NCI-H510A (cell line): ENCODE results near the gene MYO5B.
"Not testable (repeated sequence)": the region's sequence is repeated elsewhere in the genome, so short reads cannot be mapped to it uniquely, and the experiment has no call there.

ENCODE experiments used
- DNase-seq: peaks from one replicate; lab custom pipeline; 2025; lab: John Stamatoyannopoulos, UW

Gene MYO5B

DNA sequence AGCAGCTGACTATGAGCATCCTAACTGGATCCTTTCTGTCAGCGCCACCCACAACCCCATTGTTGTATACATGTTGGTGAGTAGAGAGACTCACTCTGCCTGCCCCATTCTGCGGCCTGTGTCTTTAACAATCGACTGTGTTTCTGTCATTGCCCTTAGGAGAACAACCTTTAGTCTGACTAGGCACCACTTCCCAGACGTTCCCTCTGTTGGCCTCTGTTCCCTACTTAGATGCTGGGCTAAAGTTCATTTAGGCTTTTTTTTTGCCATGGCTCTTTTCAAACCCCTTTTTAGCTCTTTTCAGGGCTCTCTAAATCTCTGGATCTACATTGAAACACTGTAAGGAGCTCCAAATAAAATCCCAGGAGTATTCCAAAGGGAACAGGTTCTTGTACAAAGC, 361.1 kb downstream of the MYO5B start:
- no peak for DNase-seq

DNA sequence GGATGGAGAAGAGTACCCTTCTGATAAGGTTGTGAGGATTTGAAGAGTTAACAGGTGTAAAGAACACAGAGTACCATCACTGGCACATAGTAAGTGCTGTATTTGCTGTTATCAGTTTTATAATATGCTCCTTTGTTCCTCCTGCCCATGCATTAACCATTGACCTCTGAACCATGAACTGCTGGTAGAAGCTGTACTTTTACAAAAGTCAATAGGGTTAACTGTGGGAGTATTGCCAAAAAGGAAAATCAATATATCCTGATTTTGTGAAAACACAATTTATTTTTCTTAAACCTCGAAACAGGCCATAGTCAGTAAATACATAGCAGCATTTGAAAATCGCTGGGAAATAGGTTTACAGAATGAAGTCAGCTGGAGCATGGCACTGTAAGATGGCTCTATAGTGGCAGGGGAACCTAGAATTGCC, 362.7 kb downstream of the MYO5B start:
- no peak for DNase-seq

DNA sequence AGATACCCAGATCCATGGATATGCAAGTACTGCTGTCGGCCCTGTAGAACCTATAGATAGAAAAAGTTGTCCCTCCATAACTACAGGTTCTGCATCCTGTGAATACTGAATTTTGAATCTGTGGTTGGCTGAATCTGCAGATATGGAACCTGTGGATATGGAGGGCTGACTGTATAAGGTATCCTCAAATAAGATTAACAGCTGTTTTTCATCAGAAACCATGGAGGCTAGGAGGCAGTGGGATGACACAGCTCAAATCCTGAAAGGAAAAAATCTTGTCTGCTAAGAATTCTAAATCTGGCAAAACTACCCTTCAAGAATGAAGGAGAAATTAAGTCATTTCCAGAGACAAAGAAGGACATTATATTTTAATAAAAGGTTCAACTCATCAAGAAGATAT, 367.0 kb downstream of the MYO5B start:
- no peak for DNase-seq

DNA sequence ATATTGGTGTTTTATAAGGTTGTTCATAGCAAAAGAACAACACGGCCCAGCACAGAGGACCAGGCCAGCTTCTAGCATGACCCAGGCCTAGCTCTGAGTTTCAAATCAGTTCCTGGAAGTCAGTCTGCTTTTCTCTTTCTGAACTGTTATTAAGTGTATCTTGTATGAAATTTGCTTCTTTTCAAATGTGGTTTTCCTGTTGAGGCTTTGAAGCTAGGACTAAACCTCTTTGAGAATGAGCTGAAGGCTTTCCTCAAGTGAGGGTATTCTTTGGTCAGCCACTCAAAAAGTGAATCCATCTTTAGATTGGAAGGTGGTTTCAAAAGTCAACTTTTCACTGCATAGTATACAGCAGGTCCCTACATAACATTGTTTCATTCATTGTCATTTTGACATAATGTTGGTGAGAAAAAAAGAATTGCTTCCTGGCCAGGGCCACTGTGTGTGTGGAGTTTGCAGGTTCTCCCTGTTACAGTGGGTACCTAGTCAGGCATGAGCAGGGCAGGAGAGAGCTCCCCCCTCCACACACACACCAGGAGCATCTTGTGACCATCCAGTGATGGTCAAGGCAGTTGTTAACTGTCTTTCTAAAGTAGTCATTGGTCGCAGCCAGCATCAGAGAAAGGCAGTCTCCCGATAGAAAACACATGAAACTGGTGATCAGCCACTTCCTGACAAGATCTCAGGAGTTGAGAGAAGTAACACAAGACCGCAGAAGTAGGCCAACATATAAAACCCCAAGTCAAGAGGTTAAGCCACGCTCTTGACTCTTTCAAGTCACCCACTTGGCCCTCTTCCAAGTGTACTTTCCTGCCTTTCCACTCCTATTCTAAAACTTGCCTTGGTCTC, 374.9 kb downstream of the MYO5B start:
- no peak for DNase-seq

DNA sequence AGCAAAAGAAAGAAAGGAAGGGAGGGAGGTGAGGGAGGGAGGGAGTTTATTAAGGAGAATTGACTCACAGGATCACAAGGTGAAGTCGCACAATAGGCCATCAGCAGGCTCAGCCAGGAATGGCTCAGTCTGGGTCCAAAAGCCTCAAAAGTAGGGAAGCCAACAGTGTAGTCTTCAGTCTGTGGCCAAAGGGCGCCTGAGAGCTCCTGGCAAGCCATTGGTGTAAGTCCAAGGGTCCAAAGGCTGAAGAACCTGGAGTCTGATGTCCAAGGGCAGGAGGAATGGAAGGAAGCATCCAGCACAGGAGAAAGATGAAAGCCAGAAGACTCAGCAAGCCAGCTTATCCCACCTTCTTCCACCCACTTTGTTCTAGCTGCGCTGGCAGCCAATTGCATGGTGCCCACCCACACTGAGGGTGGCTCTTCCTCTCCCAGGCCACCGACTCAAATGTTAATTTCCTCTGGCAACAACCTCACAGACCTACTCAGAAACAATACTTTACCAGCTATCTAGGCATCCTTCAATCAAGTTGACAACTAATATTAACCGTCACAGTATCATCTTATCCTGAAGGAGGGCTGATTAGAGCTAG, 375.8 kb downstream of the MYO5B start:
- no peak for DNase-seq

DNA sequence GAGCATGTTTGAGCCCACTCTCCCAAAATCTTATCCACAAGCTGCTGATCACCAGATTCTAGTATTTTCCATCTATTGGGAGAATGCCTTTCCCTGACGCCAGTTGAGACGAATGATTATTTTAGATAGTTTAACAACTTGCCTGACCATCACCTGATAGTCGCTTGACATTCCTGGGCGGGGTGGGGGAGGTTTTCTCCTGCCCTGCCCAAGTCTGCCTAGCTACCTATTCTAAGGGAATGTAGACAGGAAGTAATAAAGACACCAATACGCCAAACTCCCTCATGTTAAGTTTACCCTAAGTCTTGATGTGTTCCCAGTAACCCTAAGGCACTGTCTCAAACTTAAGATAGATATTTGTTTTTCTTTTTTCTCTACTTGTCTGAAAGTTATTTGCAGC, 377.0 kb downstream of the MYO5B start:
- no peak for DNase-seq

DNA sequence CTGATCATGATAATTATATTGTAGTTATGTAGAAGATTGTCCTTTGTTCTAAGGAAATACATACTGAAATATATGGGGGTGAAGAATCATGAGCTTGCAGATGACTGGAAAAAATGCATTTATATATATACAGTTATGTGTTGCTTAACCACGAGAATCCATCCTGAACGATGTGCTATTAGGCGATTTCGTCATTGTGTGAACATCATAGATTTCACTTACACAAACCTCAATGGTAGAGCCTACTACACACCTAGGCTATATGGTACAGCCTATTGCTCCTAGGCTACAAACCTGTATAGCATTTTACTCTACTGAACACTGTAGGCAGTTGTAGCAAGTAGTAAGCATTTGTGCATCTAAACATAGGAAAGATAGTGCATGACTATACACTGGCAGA, 379.0 kb downstream of the MYO5B start:
- no peak for DNase-seq

DNA sequence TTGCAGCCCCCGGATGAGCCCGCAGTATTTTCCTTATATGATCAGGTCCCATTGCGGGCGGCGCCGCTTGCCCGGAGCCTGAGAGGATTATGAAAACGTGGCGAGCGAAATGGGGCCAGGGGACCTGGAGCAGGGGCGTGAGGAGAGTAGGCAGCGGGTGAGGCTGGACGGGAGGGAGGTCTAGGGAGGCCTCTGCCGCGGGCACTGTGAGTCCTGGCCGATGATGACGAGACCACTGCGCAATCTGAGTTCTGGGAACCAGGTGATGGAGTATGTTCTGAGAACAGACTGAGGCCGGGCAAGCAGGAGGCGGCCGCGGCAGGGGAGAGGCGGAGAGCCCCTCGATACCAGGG, 380.8 kb downstream of the MYO5B start:
- DNase-seq = no peak

DNA sequence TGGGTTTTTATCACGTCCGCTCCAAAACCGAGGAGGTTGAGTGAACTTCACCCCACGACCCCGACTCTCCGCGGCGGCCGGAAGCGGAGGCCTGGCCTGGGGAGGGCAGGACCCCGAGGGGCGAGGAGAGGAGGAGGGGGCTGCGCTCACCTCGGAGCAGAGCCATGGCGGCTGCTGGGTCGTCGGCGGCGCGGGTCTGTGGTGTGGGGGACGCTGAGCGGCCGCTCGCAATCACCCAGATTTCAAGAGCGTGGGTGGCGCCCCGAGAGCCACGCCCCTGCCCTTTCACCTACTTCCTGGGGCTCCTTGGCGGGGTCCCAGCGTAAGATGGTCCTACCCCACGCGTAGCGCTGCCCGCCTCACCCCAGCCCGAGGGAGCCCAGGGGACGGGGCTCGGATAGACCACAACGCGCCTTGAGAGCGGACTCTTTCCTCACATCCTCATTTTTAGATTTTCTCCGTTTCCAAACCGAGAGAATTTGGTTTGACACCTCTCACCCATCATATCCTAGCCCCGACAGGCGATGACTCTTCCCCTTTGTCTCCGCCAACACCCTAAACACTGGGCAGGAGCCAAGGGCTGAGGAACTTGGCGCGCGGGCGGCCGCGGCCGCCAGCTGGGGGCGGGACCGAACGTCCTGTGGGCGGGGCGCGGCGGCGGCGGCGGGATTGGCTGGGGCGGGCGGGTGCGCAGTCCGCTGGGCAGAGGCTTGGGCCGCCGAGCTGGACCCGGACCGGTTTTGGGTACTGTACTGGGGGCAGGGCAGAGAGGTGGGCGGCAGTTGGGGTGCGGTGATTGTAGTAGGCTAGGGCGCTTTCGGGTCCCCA, 381.4 kb downstream of the MYO5B start, which contains the start of gene ACAA2:
TSS of gene ACAA2 (minus strand) at position 215 of the 828 bp plus-strand sequence. CDS start at position 166, 49 bp downstream.
- peak; percentile 33 for DNase-seq

DNA sequence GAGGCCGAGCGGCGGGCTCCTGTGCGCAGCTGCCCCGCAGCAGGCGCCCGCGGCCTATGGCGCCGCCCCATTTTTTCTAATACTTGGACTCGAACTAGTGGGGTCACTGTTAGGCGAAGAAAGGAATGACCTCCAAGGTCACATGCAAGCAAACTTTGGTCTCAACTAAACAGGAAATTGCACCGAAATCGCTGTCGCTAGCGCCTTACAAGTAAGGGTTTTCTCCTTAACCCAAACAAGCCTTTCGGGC, 382.0 kb downstream of the MYO5B start:
- DNase-seq = no peak

DNA sequence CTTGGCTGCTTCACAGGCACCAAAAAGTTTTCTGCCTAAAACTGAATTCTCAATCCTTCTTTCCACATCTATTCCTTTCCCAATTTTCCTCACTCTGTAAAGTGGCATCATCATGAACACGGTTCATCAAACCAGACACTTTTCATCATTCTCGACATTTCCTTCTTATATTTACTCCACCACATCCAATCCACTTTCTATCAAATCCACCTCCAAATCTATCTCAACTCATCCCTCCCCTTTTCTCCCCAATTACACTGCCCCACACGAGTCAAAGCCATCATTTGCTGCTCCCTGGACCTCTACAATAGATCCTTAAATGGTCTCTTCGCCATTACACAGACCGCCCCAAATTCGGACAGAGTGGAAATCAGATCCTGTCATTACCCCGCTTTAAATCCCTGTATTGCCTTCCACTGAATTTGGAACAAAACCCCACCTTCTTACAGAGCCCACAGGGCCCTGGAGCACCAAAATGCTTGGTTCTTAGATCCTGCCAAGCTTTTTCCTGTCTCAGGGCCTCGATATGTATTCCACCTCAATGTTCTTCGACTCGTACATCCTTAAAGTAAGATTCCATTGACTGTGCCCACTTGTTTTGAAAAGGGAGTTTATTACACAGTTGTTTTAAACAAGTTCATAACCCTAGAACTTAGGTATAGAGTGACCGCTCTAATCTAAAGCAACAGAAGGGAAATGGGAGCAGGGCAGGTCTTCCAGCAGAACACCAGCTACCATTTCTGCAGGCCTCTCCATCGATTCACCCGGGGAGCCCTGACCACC, 382.5 kb downstream of the MYO5B start:
- no peak for DNase-seq

DNA sequence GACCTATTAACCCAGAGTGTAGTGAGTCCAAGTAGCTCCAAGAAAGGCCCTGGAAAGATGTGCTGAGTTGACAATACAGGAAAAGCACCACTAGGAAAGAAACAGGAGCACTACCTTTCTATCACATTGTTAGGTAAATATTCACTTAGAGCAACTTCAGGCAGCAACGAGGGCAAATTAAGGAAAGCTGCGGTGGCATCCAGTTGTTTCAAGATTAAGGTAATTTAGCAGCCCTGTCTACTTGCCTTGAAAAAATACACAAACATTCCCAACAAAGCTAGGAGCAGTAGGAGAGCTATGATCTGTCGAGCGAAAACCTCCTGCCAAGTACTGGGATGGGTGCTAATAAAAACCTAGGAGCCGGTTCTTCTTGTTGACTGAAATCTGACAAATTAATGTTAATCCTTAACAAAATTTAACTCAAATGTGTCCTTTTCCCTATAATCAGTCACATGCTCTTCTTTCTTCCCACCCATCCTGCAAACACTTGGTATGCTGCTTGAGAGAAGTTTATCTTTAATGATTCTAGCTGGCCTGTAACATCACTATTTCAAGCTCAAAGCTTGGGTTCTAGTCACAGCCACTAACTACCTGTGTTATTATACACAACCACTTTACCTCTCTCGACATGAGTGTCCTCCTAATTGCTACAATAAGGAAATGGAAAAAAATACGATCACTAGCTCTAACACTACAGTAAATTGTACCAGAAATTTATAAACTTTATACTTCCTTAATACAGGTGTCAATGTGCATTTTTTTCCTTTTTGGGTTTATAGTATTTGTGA, 383.6 kb downstream of the MYO5B start:
- no peak for DNase-seq

DNA sequence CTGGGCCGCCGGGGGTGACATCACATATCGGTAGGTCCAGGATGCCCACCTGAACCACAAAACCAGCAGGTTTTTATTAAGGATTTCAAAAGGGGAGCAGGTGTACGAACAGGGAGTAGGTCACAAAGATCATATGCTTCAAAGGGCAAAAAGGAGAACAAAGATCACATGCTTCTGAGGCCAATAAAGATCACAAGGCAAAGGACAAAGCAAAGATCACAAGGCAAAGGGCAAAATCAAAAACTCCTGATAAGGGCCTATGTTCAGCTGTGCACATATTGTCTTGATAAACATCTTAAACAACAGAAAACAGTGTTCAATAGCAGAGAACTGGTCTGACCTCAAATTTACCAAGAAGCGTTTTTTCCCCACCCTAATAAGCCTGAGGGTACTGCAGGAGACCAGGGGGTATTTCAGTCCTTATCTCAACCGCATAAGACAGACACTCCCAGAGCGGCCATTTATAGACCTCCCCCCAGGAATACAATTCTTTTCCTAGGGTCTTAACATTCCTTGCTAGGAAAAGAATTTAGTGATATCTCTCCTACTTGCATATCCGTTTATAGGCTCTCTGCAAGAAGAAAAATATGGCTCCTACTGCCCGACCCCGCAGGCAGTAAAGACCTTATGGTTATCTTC, 386.3 kb downstream of the MYO5B start:
- DNase-seq = not testable (repeated sequence)

DNA sequence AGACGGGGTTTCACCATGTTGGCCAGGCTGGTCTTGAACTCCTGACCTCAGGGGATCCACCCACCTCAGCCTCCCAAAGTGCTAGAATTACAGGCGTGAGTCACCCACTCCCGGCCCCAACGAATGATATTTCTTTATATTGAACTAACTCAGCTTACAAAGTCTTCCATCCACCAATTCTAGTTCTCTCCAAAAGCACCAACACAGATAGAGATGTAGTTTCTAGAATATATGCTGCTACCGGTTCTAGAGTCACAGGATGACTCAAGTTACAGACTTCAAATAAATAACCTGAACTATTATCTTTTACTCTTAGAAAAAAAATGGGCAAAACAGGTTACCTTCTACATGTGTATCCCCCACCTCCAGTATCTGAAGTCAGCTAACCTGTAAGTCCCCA, 390.9 kb downstream of the MYO5B start:
- no peak for DNase-seq

DNA sequence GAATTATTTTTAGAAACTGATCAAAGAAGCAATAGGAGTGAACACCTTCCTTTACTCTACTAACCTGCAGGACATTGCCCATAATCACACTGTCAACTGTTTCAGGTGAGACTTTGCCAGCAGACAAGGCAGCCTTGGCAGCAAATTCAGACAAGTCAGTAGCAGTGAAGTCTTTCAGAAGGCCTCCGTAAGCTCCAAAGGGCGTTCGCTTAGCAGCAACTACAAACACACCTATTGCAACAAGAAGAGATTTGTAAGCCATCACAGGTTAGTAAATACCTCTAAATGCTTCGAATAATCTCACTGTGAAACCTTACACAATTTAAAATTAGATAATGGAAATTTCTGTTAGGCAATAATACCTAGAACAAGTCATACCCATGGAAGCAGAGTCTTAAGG, 392.3 kb downstream of the MYO5B start:
- no peak for DNase-seq

DNA sequence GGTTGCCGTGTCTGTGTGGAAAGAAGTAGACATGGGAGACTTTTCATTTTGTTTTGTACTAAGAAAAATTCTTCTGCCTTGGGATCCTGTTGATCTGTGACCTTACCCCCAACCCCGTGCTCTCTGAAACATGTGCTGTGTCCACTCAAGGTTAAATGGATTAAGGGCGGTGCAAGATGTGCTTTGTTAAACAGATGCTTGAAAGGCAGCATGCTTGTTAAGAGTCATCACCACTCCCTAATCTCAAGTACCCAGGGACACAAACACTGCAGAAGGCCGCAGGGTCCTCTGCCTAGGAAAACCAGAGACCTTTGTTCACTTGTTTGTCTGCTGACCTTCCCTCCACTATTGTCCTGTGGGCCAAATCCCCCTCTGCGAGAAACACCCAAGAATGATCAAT, 394.5 kb downstream of the MYO5B start:
- DNase-seq = not testable (repeated sequence)

DNA sequence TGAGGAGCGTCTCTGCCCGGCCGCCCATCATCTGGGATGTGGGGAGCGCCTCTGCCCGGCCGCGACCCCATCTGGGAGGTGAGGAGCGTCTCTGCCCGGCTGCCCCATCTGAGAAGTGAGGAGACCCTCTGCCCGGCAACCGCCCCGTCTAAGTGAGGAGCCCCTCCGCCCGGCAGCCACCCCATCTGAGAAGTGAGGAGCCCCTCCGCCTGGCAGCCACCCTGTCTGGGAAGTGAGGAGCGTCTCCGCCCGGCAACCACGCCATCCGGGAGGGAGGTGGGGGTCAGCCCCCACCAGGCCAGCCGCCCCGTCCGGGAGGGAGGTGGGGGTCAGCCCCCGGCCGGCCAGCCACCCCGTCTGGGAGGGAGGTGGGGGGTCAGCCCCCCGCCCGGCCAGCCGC, 395.1 kb downstream of the MYO5B start:
- not testable (repeated sequence) for DNase-seq

DNA sequence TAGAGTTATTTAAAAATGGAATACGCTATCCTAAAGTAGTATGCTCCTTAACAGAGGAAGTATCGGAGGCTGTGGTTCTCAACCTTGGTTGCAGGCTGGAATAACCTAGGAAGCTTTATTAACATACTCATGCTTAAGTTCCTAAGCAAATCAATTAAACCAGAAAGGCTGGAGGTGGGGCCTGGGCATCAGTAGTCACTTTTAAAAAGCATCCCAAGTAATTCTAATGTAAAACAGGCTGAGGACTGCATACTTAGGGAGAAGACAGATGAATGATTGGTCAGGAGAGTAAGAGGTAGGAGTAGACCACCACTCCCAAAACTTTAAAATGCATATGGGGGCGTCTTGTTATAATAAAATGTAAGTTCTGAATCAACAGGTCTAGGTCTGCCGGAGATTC, 396.9 kb downstream of the MYO5B start:
- DNase-seq = no peak

DNA sequence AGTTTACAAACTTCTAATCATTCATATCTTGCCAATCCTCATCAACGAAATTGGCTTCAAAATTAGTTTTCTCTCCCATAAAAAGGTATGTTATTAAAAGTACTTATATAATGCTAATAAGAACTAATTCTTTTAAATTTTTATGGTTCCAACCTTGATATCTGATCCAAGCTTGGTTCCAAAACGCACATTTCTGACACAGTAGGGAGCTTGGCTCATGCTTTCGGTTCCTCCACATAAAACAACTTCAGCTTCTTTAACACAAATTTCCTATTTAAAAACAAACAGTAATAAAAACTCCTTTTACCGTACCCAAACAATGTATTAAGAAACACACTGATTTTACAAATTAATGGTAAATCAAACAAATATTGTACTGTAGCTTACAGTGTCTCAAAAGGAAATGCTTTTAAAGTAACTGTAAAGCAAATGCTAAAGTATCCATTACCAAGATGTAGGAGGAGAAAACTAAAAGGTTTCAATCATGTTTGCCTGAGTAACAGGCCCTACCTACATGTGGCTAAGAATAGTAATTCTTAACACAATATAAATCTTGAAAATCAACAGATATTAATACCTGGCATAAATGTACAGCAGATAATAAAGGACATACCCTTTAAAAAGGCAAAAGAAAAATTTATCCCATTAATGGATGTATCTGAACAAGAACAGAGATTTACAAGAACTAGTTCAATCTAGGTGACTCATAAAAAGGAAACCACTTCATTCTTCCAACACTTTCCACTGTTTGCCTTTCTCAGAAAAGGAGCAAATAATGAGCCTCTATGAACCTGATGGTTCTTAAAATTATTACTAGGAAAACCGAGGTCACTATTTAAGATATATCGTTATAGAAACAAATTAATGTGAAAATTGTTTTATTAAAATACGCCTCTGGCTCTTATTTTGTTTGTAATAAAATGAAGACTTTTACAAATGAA, 399.1 kb downstream of the MYO5B start:
- DNase-seq = no peak

DNA sequence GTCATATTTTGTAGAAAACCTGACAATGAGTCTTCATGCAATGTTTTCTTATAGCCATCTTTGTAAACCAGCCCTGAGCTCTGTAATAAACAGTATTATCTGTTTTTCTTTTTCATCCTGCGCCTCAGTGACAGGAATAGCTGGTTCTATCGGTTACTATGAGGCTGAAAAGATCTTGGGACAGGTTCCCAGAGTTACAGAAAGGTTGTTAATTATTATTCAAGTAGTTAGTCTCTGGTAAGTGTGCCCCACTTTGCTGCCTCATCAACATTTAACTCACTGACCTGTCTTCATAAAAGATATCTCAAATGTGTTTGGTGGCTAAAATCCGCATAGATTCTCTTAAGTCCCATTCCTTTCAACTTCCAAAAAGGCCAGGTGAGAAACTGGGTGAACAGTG, 400.2 kb downstream of the MYO5B start:
- no peak for DNase-seq
